ENCODE measurements around the gene PERM1.
A peak's percentile ranks its signal among the peaks of the same experiment; 100 is the strongest.
"Not testable (repeated sequence)": the region's sequence is repeated elsewhere in the genome, so short reads cannot be mapped to it uniquely, and the experiment has no call there.

PERM1 gene

DNA sequence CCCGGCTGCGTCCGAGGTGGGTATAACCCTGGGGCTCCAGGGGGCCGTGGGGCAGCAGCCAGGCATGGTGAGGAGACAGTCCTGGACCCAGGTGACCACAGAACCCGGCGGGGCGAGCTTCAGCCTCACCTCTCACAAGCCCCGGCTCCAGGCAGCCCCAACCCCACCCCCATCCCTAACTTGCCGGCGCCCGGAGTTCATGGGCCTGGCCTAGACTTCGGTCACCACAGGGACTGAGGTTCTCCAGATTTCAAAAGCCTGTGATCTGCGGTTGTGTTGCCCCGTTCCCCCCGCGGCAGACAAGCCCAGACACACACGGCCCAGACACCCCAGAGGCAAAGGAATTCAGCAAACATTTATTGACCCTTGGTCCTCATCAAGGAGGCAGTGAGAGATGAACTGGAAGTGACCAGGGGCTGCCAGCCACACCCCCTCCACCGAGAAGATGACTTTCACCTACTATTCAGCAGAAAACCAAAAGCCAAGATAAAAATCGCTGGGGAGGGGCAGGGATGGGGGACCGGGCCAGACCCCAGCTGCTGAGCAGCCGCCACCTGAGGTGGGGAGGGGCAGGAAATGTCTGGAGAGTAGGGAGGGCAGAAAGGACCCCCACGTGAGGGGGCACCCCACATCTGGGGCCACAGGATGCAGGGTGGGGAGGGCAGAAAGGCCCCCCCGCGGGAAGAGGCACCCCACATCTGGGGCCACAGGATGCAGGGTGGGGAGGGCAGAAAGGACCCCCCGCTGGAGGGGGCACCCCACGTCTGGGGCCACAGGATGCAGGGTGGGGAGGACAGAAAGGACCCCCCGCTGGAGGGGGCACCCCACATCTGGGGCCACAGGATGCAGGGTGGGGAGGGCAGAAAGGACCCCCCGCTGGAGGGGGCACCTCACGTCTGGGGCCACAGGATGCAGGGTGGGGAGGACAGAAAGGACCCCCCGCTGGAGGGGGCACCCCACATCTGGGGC is 14.1 kb upstream of the PERM1 start:
- Histone ChIP-seq H2AFZ (ENCODE audit: low read length) (no peak overlapping the region), H3K9me3 (replicated peaks in 1 of 2; ENCODE audit: control insufficient read depth in 2 of 2, insufficient read depth in 1 of 2, low read depth in 1 of 2, low read length in 2 of 2) (peaks cover 8 to 10% of the 10 kb centered on the region in 2 donors), H3K18ac (ENCODE audit: low read length) (peak overlapping the region; percentile 64), H3K79me1 (ENCODE audit: low read depth, low read length) (peaks cover 22% of the 10 kb centered on the region), H3K4ac (ENCODE audit: low read length) (no peak overlapping the region), H3K9ac (ENCODE audit: low read depth, low read length, poor library complexity) (no peak overlapping the region), H3K14ac (ENCODE audit: low read length) (peak overlapping the region; percentile 31), H3K27me3 (ENCODE audit: control insufficient read depth in 3 of 3, insufficient read depth in 3 of 3, low read depth in 1 of 3, low read length in 3 of 3) (peaks cover 0 to 9% (median 0%) of the 10 kb centered on the region in 3 experiments), H3K23ac (ENCODE audit: low read depth, low read length, poor library complexity) (no peak overlapping the region), H2BK120ac (ENCODE audit: low read depth, low read length) (no peak overlapping the region), H4K8ac (ENCODE audit: low read depth, low read length) (no peak overlapping the region), H3K27ac (replicated peaks; ENCODE audit: low read length) (peak overlapping the region; percentile 27), H2AK5ac (ENCODE audit: low read depth, low read length) (no peak overlapping the region), H3K4me2 (ENCODE audit: insufficient read depth, low read length, poor library complexity, severe bottlenecking) (no peak overlapping the region), H3K4me1 (ENCODE audit: control insufficient read depth in 2 of 2, insufficient read depth in 1 of 2, low read depth in 1 of 2, low read length in 2 of 2) (peaks cover 15 to 19% of the 10 kb centered on the region in 2 donors), H2BK12ac (ENCODE audit: low read length) (no peak overlapping the region), H3K4me3 (ENCODE audit: low read length in 2 of 2) (no peak overlapping the region), H3K36me3 (replicated peaks in 1 of 2; ENCODE audit: control insufficient read depth in 2 of 2, insufficient read depth in 2 of 2, low read length in 2 of 2) (peaks cover 0 to 5% of the 10 kb centered on the region in 2 donors), H2BK15ac (ENCODE audit: low read length) (no peak overlapping the region), H2BK5ac (ENCODE audit: low read length) (no peak overlapping the region), H4K91ac (ENCODE audit: low read depth, low read length, poor library complexity) (no peak overlapping the region)
- DNase-seq (ENCODE audit: low spot score), result no peak
- WGBS, 2 donors (ENCODE audit: extremely low coverage in 2 of 2, insufficient read length in 2 of 2, insufficient replicate concordance in 1 of 2), result no CpG with 5 or more reads among the region's 30 CpGs

DNA sequence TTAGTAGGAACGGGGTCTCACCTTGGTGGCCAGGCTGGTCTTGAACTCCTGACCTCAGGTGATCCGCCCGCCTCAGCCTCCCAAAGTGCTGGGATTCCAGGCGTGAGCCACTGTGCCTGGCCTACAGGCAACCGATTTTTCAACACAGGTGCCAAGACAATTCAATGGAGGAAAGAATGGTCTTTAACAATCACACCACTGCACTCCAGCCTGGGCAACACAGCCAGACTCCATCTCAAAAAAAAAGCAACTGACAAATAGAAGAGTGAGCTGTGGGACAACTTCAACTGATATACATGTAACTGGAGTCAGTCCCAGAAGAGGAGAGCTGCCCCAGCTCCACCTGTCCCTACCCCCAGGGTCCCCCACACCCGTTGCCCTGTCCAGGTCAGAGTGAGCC is 12.7 kb upstream of the PERM1 start:
- not testable (repeated sequence) for H3K27ac ChIP-seq (replicated peaks; ENCODE audit: low read length); H3K9me3 ChIP-seq (replicated peaks in 1 of 2; ENCODE audit: control insufficient read depth in 2 of 2, insufficient read depth in 1 of 2, low read depth in 1 of 2, low read length in 2 of 2); H2BK120ac ChIP-seq (ENCODE audit: low read depth, low read length); H3K27me3 ChIP-seq (ENCODE audit: control insufficient read depth in 3 of 3, insufficient read depth in 3 of 3, low read depth in 1 of 3, low read length in 3 of 3); H3K4ac ChIP-seq (ENCODE audit: low read length); H2BK15ac ChIP-seq (ENCODE audit: low read length); H4K91ac ChIP-seq (ENCODE audit: low read depth, low read length, poor library complexity); DNase-seq (ENCODE audit: low spot score); H3K4me3 ChIP-seq (ENCODE audit: low read length in 2 of 2); H3K4me2 ChIP-seq (ENCODE audit: insufficient read depth, low read length, poor library complexity, severe bottlenecking); H4K8ac ChIP-seq (ENCODE audit: low read depth, low read length); H3K36me3 ChIP-seq (replicated peaks in 1 of 2; ENCODE audit: control insufficient read depth in 2 of 2, insufficient read depth in 2 of 2, low read length in 2 of 2); H3K9ac ChIP-seq (ENCODE audit: low read depth, low read length, poor library complexity); H2BK5ac ChIP-seq (ENCODE audit: low read length); H2AK5ac ChIP-seq (ENCODE audit: low read depth, low read length); H2BK12ac ChIP-seq (ENCODE audit: low read length); H3K14ac ChIP-seq (ENCODE audit: low read length); H3K18ac ChIP-seq (ENCODE audit: low read length); H3K23ac ChIP-seq (ENCODE audit: low read depth, low read length, poor library complexity); H2AFZ ChIP-seq (ENCODE audit: low read length)
- Histone ChIP-seq H3K79me1 (ENCODE audit: low read depth, low read length) (peaks cover 18% of the 10 kb centered on the region), H3K4me1 (ENCODE audit: control insufficient read depth in 2 of 2, insufficient read depth in 1 of 2, low read depth in 1 of 2, low read length in 2 of 2) (peaks cover 13 to 19% of the 10 kb centered on the region in 2 donors)
- no CpG with 5 or more reads among the region's 6 CpGs for WGBS, 2 donors (ENCODE audit: extremely low coverage in 2 of 2, insufficient read length in 2 of 2, insufficient replicate concordance in 1 of 2)

- Histone ChIP-seq H3K27me3 (ENCODE audit: control insufficient read depth in 3 of 3, insufficient read depth in 3 of 3, low read depth in 1 of 3, low read length in 3 of 3) (peaks cover 0 to 9% (median 0%) of the 10 kb centered on the region in 3 experiments), H4K91ac (ENCODE audit: low read depth, low read length, poor library complexity) (no peak overlapping the region), H3K4me2 (ENCODE audit: insufficient read depth, low read length, poor library complexity, severe bottlenecking) (no peak overlapping the region), H2BK12ac (ENCODE audit: low read length) (no peak overlapping the region), H2AFZ (ENCODE audit: low read length) (no peak overlapping the region), H3K4me3 (ENCODE audit: low read length in 2 of 2) (no peak overlapping the region), H3K36me3 (replicated peaks in 1 of 2; ENCODE audit: control insufficient read depth in 2 of 2, insufficient read depth in 2 of 2, low read length in 2 of 2) (peaks cover 0 to 5% of the 10 kb centered on the region in 2 donors), H3K4me1 (ENCODE audit: control insufficient read depth in 2 of 2, insufficient read depth in 1 of 2, low read depth in 1 of 2, low read length in 2 of 2) (peaks cover 13 to 19% of the 10 kb centered on the region in 2 donors), H3K9ac (ENCODE audit: low read depth, low read length, poor library complexity) (no peak overlapping the region), H2BK15ac (ENCODE audit: low read length) (no peak overlapping the region), H2BK5ac (ENCODE audit: low read length) (no peak overlapping the region), H3K4ac (ENCODE audit: low read length) (no peak overlapping the region), H2AK5ac (ENCODE audit: low read depth, low read length) (no peak overlapping the region), H3K23ac (ENCODE audit: low read depth, low read length, poor library complexity) (no peak overlapping the region), H2BK120ac (ENCODE audit: low read depth, low read length) (no peak overlapping the region), H3K27ac (replicated peaks; ENCODE audit: low read length) (no peak overlapping the region), H4K8ac (ENCODE audit: low read depth, low read length) (no peak overlapping the region), H3K14ac (ENCODE audit: low read length) (no peak overlapping the region), H3K79me1 (ENCODE audit: low read depth, low read length) (peaks cover 12% of the 10 kb centered on the region), H3K9me3 (replicated peaks in 1 of 2; ENCODE audit: control insufficient read depth in 2 of 2, insufficient read depth in 1 of 2, low read depth in 1 of 2, low read length in 2 of 2) (peaks cover 8 to 14% of the 10 kb centered on the region in 2 donors), H3K18ac (ENCODE audit: low read length) (no peak overlapping the region)
- DNase-seq (ENCODE audit: low spot score), result no peak
- no CpG with 5 or more reads among the region's 15 CpGs for WGBS, 2 donors (ENCODE audit: extremely low coverage in 2 of 2, insufficient read length in 2 of 2, insufficient replicate concordance in 1 of 2)
Observed at GRCh38 chr1:993379-993995, 11.6 kb upstream of the PERM1 start.

DNA sequence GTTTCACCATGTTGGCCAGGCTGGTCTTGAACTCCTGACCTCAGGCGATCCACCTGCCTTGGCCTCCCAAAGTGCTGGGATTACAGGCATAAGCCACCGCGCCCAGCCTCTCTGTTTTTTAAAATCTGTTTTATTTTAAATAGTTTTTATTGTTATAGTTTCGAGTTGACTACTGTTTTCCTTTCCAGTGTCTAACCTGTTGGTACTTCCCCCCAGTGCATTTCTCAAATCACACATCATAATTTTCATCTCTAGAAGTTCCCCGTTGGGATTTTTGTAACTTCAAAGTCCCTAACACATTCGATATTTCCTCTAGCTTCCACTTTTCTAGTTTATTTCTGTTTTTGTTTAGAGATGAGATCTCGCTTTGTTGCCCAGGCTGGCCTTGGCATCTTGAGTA is 10.5 kb upstream of the PERM1 start:
- H3K23ac ChIP-seq (ENCODE audit: low read depth, low read length, poor library complexity), result no peak overlapping the region
- H2AFZ ChIP-seq (ENCODE audit: low read length), result no peak overlapping the region
- no peak overlapping the region for H2BK120ac ChIP-seq (ENCODE audit: low read depth, low read length)
- no peak overlapping the region for H3K4me2 ChIP-seq (ENCODE audit: insufficient read depth, low read length, poor library complexity, severe bottlenecking)
- H2BK5ac ChIP-seq (ENCODE audit: low read length), result no peak overlapping the region
- H2AK5ac ChIP-seq (ENCODE audit: low read depth, low read length), result no peak overlapping the region
- H3K36me3 ChIP-seq (replicated peaks in 1 of 2; ENCODE audit: control insufficient read depth in 2 of 2, insufficient read depth in 2 of 2, low read length in 2 of 2), result no peaks in the 10 kb centered on the region
- H3K27me3 ChIP-seq (ENCODE audit: control insufficient read depth in 3 of 3, insufficient read depth in 3 of 3, low read depth in 1 of 3, low read length in 3 of 3), result peaks cover 0 to under 1% (median 0%) of the 10 kb centered on the region in 3 experiments
- H3K4me3 ChIP-seq (ENCODE audit: low read length in 2 of 2), result no peak overlapping the region
- no peak overlapping the region for H4K91ac ChIP-seq (ENCODE audit: low read depth, low read length, poor library complexity)
- no CpG with 5 or more reads among the region's 7 CpGs for WGBS, 2 donors (ENCODE audit: extremely low coverage in 2 of 2, insufficient read length in 2 of 2, insufficient replicate concordance in 1 of 2)
- peaks cover 3% of the 10 kb centered on the region for H3K79me1 ChIP-seq (ENCODE audit: low read depth, low read length)
- no peak for DNase-seq (ENCODE audit: low spot score)
- H4K8ac ChIP-seq (ENCODE audit: low read depth, low read length), result no peak overlapping the region
- H3K27ac ChIP-seq (replicated peaks; ENCODE audit: low read length), result no peak overlapping the region
- peaks cover 8 to 14% of the 10 kb centered on the region in 2 donors for H3K9me3 ChIP-seq (replicated peaks in 1 of 2; ENCODE audit: control insufficient read depth in 2 of 2, insufficient read depth in 1 of 2, low read depth in 1 of 2, low read length in 2 of 2)
- H3K4ac ChIP-seq (ENCODE audit: low read length), result no peak overlapping the region
- no peak overlapping the region for H3K18ac ChIP-seq (ENCODE audit: low read length)
- no peak overlapping the region for H2BK12ac ChIP-seq (ENCODE audit: low read length)
- no peak overlapping the region for H3K9ac ChIP-seq (ENCODE audit: low read depth, low read length, poor library complexity)
- H2BK15ac ChIP-seq (ENCODE audit: low read length), result no peak overlapping the region
- H3K4me1 ChIP-seq (ENCODE audit: control insufficient read depth in 2 of 2, insufficient read depth in 1 of 2, low read depth in 1 of 2, low read length in 2 of 2), result peaks cover 8 to 9% of the 10 kb centered on the region in 2 donors
- H3K14ac ChIP-seq (ENCODE audit: low read length), result no peak overlapping the region
